GM12878 (cell line): ENCODE data around the gene FAM120A. TPM values are rescaled to one million over a fixed set of nuclear protein-coding genes. Genes with fewer than 3 reads are reported as not detected.

Experiments used
- ATAC-seq: fragments of 200-7000 bp; cut with Tn5 transposase; 3 replicates; pipeline ENCODE4 v1.9.1; 2020; ENCODE audit warnings: mild to moderate bottlenecking, moderate library complexity
- BruUV-seq: library from RNA; stranded (reverse); fragments of 400-500 nt; replicated peaks from 2 replicates; lab custom pipeline; 2021; lab: Mats Ljungman, UMichigan
- CTCF ChIA-PET: fragments of 300-600 bp; sonication (Branson Sonifier 250); formaldehyde crosslinking; extraction: SDS; loops from one replicate; lab custom pipeline; 2021; ENCODE audit warnings: inconsistent platforms; lab: Yijun Ruan, JAX
- POLR2A ChIA-PET: fragments of 350-600 bp; formaldehyde crosslinking; extraction: SDS; loops from one replicate; lab custom pipeline; 2021; ENCODE audit warnings: inconsistent platforms; lab: Charles Lee
- RAD21 ChIA-PET: fragments of 300-600 bp; sonication (Branson Sonifier 250); formaldehyde crosslinking; loops from one replicate; lab custom pipeline; 2023; ENCODE audit warnings: antibody characterized with exemption; ENCODE audit not compliant: unreplicated experiment; lab: Charles Lee
- SMC1A ChIA-PET: fragments of 300-600 bp; sonication (Branson Sonifier 250); formaldehyde crosslinking; loops from one replicate; lab custom pipeline; 2023; ENCODE audit not compliant: unreplicated experiment, uncharacterized antibody; lab: Charles Lee
- DNase-seq: peaks from one replicate; pipeline ENCODE4 v3.0.0-alpha.2; 2011; ENCODE audit warnings: low read depth, low spot score
- FAIRE-seq: peaks from 3 replicates; lab custom pipeline; 2011; peaks lifted over from hg19 to GRCh38; lab: Jason Lieb, UNC
- H2AFZ ChIP-seq: 2 replicates; pipeline ENCODE4 v1.6.0; 2011; ENCODE audit warnings: low read depth, low read length, control low read depth; ENCODE audit not compliant: control insufficient read depth
- H3K27ac ChIP-seq: 2 replicates; pipeline ENCODE4 v1.5.1; 2011; ENCODE audit warnings: control low read depth; ENCODE audit not compliant: control insufficient read depth, insufficient read depth
- H3K27me3 ChIP-seq, 2 experiments: replicated peaks in 1 of 2; 2 replicates each; pipeline versions ENCODE4 v1.6.0 to v1.6.1; 2011; ENCODE audit warnings: low read length in 1 of 2; ENCODE audit not compliant: control insufficient read depth in 2 of 2, insufficient read depth in 2 of 2
- H3K36me3 ChIP-seq, 2 experiments: 2 replicates each; pipeline ENCODE4 v1.5.1; 2011; ENCODE audit warnings: low read length in 1 of 2; ENCODE audit not compliant: control insufficient read depth in 2 of 2, insufficient read depth in 2 of 2
- H3K4me1 ChIP-seq: 2 replicates; pipeline ENCODE4 v1.6.1; 2011; ENCODE audit warnings: mild to moderate bottlenecking, low read length, moderate library complexity, mixed read lengths; ENCODE audit not compliant: control insufficient read depth, insufficient read depth
- H3K4me2 ChIP-seq: 2 replicates; pipeline ENCODE4 v1.6.0; 2011; ENCODE audit warnings: control low read depth; ENCODE audit not compliant: control insufficient read depth, insufficient read depth
- H3K4me3 ChIP-seq: fragments of 200-600 bp; sonication (generic); 2 replicates; pipeline ENCODE4 v1.5.1; 2016
- H3K79me2 ChIP-seq: 2 replicates; pipeline ENCODE4 v1.6.0; 2011; ENCODE audit warnings: low read length; ENCODE audit not compliant: control insufficient read depth, insufficient read depth
- H3K9ac ChIP-seq: 2 replicates; pipeline ENCODE4 v1.8.0; 2011; ENCODE audit warnings: low read length, control low read depth, mixed read lengths; ENCODE audit not compliant: control insufficient read depth, insufficient read depth
- H3K9me3 ChIP-seq: replicated peaks from 3 replicates; pipeline ENCODE4 v1.5.1; 2011; ENCODE audit warnings: mild to moderate bottlenecking, low read length; ENCODE audit not compliant: control insufficient read depth, insufficient read depth
- H4K20me1 ChIP-seq: 2 replicates; pipeline ENCODE4 v1.6.0; 2011; ENCODE audit not compliant: control insufficient read depth, insufficient read depth
- ASH2L ChIP-seq: fragments of 300-600, 200-600 bp; sonication (generic); IDR thresholded peaks from 2 replicates; pipeline ENCODE4 v1.6.1; 2017; ENCODE audit warnings: low read depth, mild to moderate bottlenecking, borderline replicate concordance
- CBX5 ChIP-seq: sonication (generic); IDR thresholded peaks from 2 replicates; pipeline ENCODE4 v1.6.1; 2016; ENCODE audit warnings: low read depth, moderate library complexity, mild to moderate bottlenecking, inconsistent platforms
- CHD1 ChIP-seq: IDR thresholded peaks from 2 replicates; pipeline ENCODE4 v1.6.1; 2012; ENCODE audit warnings: low read depth, low read length, improper control_type of control experiment
- E4F1 ChIP-seq: fragments of 450-650 bp; IDR thresholded peaks from 2 replicates; pipeline ENCODE4 v1.6.1; 2018; ENCODE audit warnings: borderline replicate concordance, mild to moderate bottlenecking; ENCODE audit not compliant: partially characterized antibody
- FOS ChIP-seq: IDR thresholded peaks from 3 replicates; pipeline ENCODE4 v1.6.1; 2011; ENCODE audit warnings: borderline replicate concordance; ENCODE audit not compliant: insufficient read length; ENCODE audit errors: extremely low read depth
- HSF1 ChIP-seq: fragments of 150-350 bp; IDR thresholded peaks from 2 replicates; pipeline ENCODE4 v1.6.1; 2014; ENCODE audit warnings: mild to moderate bottlenecking, low read depth, low read length
- KAT2A ChIP-seq: conservative IDR thresholded peaks from 2 replicates; pipeline ENCODE4 v1.6.1; 2011; ENCODE audit warnings: low read depth, low read length; ENCODE audit not compliant: control insufficient read depth
- MEF2A ChIP-seq: IDR thresholded peaks from 2 replicates; pipeline ENCODE4 v1.6.1; 2011; ENCODE audit warnings: low read depth, mild to moderate bottlenecking, low read length, moderate library complexity; ENCODE audit not compliant: insufficient read depth
- MTA2 ChIP-seq: fragments of 450-650 bp; IDR thresholded peaks from 2 replicates; pipeline ENCODE4 v1.6.1; 2016; ENCODE audit warnings: low read depth, mild to moderate bottlenecking, moderate library complexity
- MYB ChIP-seq: fragments of 150-350 bp; IDR thresholded peaks from 2 replicates; pipeline ENCODE4 v1.6.1; 2014; ENCODE audit warnings: mild to moderate bottlenecking, low read depth, low read length, borderline replicate concordance
- NFYB ChIP-seq: IDR thresholded peaks from 2 replicates; pipeline ENCODE4 v1.6.1; 2011; ENCODE audit warnings: low read depth, mild to moderate bottlenecking, low read length, improper control_type of control experiment, moderate library complexity; ENCODE audit not compliant: insufficient read depth
- PAX8 ChIP-seq: fragments of 450-650 bp; IDR thresholded peaks from 2 replicates; pipeline ENCODE4 v1.6.1; 2017; ENCODE audit warnings: mild to moderate bottlenecking, moderate library complexity
- SIX5 ChIP-seq: IDR thresholded peaks from 2 replicates; pipeline ENCODE4 v1.6.1; 2011; ENCODE audit warnings: mild to moderate bottlenecking, low read depth, low read length, moderate library complexity; ENCODE audit not compliant: severe bottlenecking
- SUZ12 ChIP-seq: fragments of 200-600 bp; sonication (generic); IDR thresholded peaks from one replicate; pipeline ENCODE4 v1.6.1; 2018; ENCODE audit warnings: antibody characterized with exemption, mild to moderate bottlenecking; ENCODE audit not compliant: unreplicated experiment
- TAF1 ChIP-seq: IDR thresholded peaks from 2 replicates; pipeline ENCODE4 v1.6.1; 2011; ENCODE audit warnings: mild to moderate bottlenecking, low read depth, low read length, borderline replicate concordance
- TCF3 ChIP-seq: IDR thresholded peaks from 2 replicates; pipeline ENCODE4 v1.6.1; 2012; ENCODE audit warnings: low read depth, mild to moderate bottlenecking, low read length, borderline replicate concordance; ENCODE audit not compliant: insufficient read depth
- ZBTB11 ChIP-seq: fragments of 450-650 bp; formaldehyde crosslinking; IDR thresholded peaks from 2 replicates; pipeline ENCODE4 v1.5.0; 2022; ENCODE audit warnings: mild to moderate bottlenecking, missing genetic modification characterization
- ZNF217 ChIP-seq: fragments of 450-650 bp; IDR thresholded peaks from 2 replicates; pipeline ENCODE4 v1.6.1; 2017; ENCODE audit warnings: antibody characterized with exemption, mild to moderate bottlenecking
- WGBS: methylation state at CpG from one replicate; pipeline ENCODE4 v1.1.6; 2016; ENCODE audit warnings: low lambda C conversion rate; ENCODE audit not compliant: insufficient replicate concordance, insufficient coverage; ENCODE audit errors: missing lambda C conversion rate; 5-methylcytosine and 5-hydroxymethylcytosine counted together
- in situ Hi-C: fragments of 300-500 bp; cut with MboI; formaldehyde crosslinking; loops from 9 replicates; pipeline ENCODE4 v1.14.3; 2018; ENCODE audit warnings: mixed read lengths
- intact Hi-C: fragments of 100-400 bp; cut with micrococcal nuclease; formaldehyde crosslinking; loops from one replicate; pipeline ENCODE4 v1.14.2; 2022; ENCODE audit not compliant: unreplicated experiment
- polyA plus RNA-seq, 11 experiments: library from polyadenylated mRNA; depleted of rRNA in 4 of 11; unstranded in 6 of 11; stranded (reverse) in 5 of 11; fragments of >200 nt; fragmentation: Nextera tagmentation in 4 of 11; fragmentation: Illumina TruSeq in 1 of 11; extraction: Ambion mirVana in 4 of 11; extraction: Trizol in 1 of 11; gene quantifications; 1 replicate in 1 of 11; 2 replicates in 10 of 11; pipeline versions ENCODE4 v1.2.1 to v1.2.3, GENCODE V29; 2011 to 2016; ENCODE audit warnings: inconsistent platforms in 2 of 11, missing spikeins in 2 of 11, low read depth in 1 of 11
- total RNA-seq, 4 experiments: library from RNA; depleted of rRNA in 3 of 4; stranded (reverse); fragments of >200 nt in 3 of 4; fragmentation: Illumina TruSeq in 1 of 4; extraction: Trizol in 1 of 4; gene quantifications; 2 replicates each; pipeline versions ENCODE4 v1.2.1 to v1.2.3, GENCODE V29; 2013 to 2021

The FAM120A gene
- total and polyA plus RNA-seq, 10 of the 15 experiments (the other 5 are each of a cell fraction or from before 2014, with no cell fraction given) = 13.1 to 89.6 (median 52.5) TPM

GRCh38 chr9:93600504-93600903 lies 149.0 kb downstream of the FAM120A start:
- ChIA-PET POLR2A (no interaction called here), RAD21 (no interaction called here), SMC1A (interaction anchor here (1.6 kb wide), 1 partner anchor 20 kb away, joined by 4 read pairs; no protein-coding TSS in a partner anchor), CTCF (interaction anchor here (0.6 kb wide), 1 partner anchor 595 kb away, joined by 3 read pairs; no protein-coding TSS in a partner anchor)
- 41% methylated on average over 3 of the region's 3 CpGs for WGBS
- H3K27ac ChIP-seq = no peak overlapping the region
- intact Hi-C loops = no loop called here
- H3K36me3 ChIP-seq = no peaks in the 10 kb centered on the region; a peak in 1 of 4 replicates
- H3K79me2 ChIP-seq = no peaks in the 10 kb centered on the region
- H3K4me3 ChIP-seq = no peak overlapping the region
- H3K9me3 ChIP-seq = no peaks in the 10 kb centered on the region; the same call in 2 of the 3 replicates
- no peaks in the 10 kb centered on the region for H4K20me1 ChIP-seq
- H3K9ac ChIP-seq = no peak overlapping the region
- no peak overlapping the region for H3K4me2 ChIP-seq
- FAIRE-seq (no peak), DNase-seq (no peak), ATAC-seq (peak; percentile 48)
- BruUV-seq = no TSS peak
- peaks cover 3% of the 10 kb centered on the region; the same call in 1 of the 2 replicates for H3K4me1 ChIP-seq
- in situ Hi-C loops = no loop called here
- H2AFZ ChIP-seq = no peak overlapping the region
- no peaks in the 10 kb centered on the region for H3K27me3 ChIP-seq
- no peak for TF ChIP-seq CHD1
- TF ChIP-seq SUZ12 = no peak
- no peak for TF ChIP-seq CBX5
- no peak for TF ChIP-seq PAX8
- no peak for TF ChIP-seq MEF2A
- no peak for TF ChIP-seq SIX5
- TF ChIP-seq HSF1 = no peak
- no peak for TF ChIP-seq FOS
- no peak for TF ChIP-seq ASH2L
- TF ChIP-seq MYB = no peak
- no peak for TF ChIP-seq ZBTB11
- no peak for TF ChIP-seq ZNF217
- no peak for TF ChIP-seq MTA2
- no peak for TF ChIP-seq E4F1
- TF ChIP-seq KAT2A = no peak
- TF ChIP-seq TCF3 = no peak
- TF ChIP-seq NFYB = no peak
- TF ChIP-seq TAF1 = no peak
